GM19023 (cell line): ENCODE results near the gene ANKRD24.
A peak's percentile ranks its signal among the peaks of the same experiment; 100 is the strongest.
"Not testable (repeated sequence)": the region's sequence is repeated elsewhere in the genome, so short reads cannot be mapped to it uniquely, and the experiment has no call there.

Experiments used
- ATAC-seq: cut with Tn5 transposase; IDR thresholded peaks from one replicate; pipeline ENCODE4 v1.9.1; 2021; ENCODE audit warnings: mild to moderate bottlenecking, moderate library complexity; ENCODE audit not compliant: unreplicated experiment

Gene ANKRD24

DNA sequence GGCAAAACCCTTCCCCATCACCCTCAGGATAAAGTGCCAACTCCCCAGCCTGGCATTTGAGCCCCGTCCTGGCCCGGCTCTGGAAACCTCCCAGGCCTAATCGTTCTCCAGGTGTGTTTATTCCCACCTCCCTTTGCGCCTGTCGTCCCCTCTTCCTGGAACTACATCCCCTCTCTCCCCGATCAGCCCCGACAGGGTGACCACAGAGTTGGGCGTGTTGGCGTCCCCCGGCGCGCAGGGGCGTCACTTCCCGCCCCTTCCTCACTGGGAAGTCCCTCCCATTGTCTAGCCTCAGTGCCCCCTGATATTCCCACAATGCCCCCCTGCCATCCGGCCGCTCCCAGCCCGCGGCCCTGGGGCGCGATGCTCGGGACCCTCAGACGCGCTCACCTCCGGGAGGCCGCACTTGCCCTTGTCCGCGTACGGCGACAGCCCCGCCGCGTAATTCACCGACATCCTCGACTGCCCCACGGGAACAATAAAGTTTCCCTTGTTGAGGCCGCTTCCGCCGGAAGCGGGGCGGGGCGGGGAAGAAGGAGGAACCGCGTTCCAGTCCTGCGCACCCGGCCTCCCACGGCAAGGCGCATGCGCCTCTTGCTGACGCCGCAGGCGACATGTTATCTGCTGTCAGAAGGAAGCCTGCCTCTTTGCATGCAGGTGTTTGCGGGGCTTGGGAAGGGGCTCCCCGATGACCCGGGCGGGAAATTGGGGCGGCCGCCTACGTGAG is at the start of gene ANKRD24, which contains the start of gene SIRT6:
Gene ANKRD24, plus strand, starts transcription at position 606 of the 727 bp plus-strand sequence. CDS start 3,737 bp downstream, outside the sequence.
Gene SIRT6, minus strand, starts transcription at position 480 of the 727 bp plus-strand sequence. Its CDS starts 24 bp downstream, at position 456.
- ATAC-seq: peak; percentile 63

DNA sequence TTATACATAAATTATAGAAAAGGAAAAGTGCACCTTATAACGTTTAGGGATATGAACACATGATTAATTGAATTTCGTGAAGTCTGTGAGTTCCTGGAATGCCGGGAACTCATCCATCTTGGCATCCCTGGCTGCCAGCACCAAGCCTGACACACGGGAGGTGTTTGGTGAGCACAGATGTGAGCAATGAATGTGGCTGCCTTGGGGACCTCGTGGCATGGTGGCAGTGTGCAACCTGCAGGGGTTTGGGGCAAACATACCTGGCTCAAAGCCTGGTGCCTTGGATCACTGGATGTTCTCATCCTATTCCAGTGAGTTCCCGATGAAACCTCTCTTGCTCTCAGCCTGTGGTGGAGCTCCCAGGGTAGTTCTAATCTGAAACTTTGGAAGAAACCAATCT is 48.1 kb upstream of the ANKRD24 start:
- ATAC-seq: no peak

DNA sequence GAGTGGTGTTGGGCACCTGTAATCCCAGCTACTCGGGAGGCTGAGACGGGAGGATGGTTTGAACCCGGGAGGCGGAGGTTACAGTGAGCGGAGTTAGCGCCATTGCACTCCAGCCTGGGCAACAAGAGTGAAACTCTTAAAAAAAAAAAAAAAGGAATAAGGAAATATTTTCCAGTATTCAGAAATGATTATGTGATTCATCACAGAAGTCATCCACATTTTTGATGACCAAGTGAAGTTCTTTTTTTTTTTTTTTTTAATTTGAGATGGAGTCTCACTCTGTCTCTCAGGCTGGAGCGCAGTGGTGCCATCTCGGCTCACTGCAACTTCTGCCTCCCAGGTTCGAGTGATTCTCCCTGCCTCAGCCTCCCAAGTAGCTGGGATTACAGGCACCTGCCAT is 47.1 kb upstream of the ANKRD24 start:
- ATAC-seq: not testable (repeated sequence)

DNA sequence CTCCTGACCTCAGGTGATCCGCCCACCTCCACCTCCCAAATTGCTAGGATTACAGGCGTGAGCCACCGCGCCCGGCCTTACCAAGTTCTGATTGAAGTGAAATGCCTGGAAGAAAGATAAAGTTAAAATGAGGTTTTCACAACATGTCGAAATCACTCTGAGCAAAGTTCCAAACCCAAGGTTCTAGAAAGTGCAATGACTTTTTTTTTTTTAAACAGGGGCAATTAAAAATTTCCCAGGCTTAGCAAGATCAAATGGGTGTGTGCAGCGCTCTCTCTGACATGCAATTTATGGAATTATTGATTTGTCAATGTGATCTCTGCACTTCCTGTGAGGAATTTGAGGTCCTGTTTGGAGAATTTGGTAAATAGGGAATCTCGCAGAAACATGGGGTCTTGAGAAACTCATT is 45.8 kb upstream of the ANKRD24 start:
- no peak for ATAC-seq

DNA sequence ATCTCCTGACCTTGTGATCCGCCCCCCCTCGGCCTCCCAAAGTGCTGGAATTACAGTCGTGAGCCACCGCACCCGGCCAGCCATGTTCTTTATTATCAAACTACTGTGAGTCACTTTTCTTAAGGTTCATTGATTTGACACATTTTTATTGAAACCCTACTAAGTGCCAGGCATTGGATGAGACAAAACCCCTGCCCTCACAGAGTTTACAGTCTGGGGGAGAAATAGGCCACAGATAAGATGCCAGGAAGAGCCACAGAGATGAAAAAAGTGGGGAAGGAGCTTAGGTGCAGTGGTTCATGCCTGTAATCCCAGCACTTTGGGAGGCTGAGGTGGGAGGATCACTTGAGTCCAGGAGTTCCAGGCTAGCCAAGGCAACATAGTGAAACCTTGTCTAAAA is 44.0 kb upstream of the ANKRD24 start:
- ATAC-seq: no peak

DNA sequence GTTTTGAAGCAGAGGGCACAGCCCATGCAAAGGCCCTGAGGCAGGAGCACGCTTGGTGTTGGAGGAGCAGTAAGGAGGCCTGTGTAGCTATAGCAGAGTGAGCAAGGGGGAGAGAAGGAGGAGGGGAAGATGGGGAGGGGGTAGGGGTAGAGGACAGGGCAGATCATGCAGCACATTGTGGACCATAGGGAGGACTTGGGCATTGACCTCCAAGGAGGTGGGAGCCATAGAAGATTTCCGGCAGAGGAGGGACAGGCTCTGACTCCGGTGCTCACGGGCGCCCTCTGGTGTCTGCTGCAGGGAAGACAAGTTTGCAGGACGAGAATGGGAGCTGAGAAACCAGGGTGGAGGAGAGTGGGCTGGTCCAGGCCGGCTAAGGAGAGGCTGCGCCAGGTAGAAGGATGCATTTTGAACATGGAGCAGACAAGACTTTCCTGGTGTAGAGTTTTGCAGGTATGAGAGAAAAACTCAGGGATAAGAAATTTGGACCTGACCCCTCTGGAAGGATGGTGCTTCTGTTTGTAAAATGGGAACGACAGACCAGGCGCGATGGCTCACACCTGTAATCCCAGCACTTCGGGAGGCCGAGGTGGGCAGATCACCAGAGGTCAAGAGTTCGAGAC is 42.8 kb upstream of the ANKRD24 start:
- no peak for ATAC-seq

DNA sequence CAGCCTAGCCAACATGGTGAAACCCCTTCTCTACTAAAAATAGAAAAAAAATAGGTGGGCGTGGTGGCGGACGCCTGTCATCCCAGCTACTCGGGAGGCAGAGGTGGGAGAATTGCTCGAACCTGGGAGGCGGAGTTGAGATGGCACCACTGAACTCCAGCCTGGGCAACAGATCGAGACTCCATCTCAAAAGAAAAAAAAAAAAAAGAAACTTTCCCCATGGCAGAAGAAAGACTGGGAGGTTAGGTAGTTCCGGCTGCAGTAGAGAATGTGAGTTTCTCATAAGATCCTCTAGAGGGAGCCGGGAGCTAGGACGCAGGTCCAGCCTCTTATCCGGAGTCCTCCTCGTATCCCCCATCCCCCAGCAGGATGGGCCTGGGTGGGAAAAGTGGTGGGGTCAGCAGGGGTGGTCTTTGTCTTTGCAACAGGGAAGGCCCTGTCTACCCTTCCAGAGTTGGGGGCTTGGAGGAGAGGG is 42.2 kb upstream of the ANKRD24 start:
- no peak for ATAC-seq

DNA sequence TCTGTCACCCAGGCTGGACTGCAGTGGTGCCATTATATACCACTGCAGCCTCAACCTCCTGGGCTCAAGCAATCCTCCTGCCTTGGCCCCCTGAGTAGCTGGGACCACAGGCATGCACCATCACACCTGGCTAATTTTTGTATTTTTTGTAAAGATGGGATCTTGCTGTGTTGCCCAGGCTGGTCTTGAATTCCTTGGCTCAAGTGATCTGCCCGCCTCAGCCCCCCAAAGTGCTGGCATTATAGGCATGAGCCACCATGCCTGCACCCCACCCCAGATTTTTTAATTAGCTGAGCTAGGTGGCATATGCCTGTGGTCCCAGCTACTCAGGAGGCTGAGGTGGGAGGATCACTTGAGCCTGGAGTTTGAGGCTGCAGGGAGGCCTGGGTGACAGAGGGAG is 39.6 kb upstream of the ANKRD24 start:
- ATAC-seq: not testable (repeated sequence)

DNA sequence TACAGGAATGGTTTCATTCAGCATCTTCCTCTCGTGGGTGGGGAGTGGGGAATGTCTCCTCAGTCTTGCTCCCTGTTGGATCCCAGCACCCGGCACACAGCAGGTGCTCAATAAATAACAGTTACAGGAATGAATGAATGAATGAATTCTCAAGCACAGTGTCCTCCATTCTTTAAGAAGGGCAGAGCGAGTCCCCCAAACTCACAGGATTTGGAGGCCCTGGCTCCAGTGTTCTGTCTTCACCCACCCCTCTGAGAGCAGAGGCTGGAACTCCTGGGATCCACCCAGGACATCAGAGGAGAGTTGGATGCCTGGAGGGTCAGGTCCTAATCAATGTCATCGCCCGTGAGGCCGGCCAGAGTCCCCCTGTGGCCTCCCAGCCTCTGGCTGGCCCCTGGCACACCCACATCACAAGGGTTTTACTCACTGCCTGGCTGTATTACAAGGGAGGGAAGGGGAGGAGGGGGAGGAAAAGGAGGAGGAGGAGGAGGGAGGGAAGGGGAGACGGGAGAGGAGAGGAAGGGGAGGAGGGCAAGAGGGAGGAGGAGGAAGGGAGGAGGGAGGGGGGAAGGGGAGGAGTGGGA is 37.7 kb upstream of the ANKRD24 start:
- no peak for ATAC-seq

DNA sequence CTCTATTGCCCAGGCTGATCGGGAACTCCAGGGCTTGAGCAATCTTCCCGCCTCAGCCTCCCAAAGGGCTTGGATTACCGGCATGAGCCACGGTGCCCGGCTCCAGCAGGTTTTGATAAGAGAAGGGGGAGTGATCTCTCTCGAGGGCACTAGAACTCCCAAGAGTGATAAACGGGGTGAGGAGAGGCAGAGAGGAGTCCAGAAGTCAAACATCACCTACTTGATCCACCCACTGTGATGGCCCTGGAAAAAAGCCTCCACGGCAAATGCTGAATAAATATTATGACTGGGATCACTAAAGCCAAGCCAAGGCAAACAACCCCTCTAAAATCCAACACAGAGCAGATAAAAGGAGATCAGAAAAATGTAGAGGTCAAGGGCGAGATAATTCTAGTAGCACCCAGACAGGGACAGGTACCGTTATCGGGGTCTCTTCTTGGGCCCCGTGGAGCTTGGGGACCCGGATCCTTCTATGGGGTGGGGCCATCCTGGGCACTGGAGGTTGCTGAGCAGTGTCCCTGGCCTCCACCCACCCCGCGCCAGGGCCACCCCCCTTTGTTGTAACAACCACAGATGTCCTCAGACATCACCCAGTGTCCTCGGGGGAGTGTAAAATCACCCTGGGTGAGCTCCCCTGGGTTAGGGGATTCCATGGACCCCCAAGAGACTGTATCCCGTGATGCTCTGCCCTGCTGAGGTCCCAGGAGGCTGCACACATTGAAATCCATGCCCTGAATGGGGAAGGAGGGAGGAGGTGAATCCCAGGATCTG is 32.8 kb upstream of the ANKRD24 start:
- no peak for ATAC-seq

DNA sequence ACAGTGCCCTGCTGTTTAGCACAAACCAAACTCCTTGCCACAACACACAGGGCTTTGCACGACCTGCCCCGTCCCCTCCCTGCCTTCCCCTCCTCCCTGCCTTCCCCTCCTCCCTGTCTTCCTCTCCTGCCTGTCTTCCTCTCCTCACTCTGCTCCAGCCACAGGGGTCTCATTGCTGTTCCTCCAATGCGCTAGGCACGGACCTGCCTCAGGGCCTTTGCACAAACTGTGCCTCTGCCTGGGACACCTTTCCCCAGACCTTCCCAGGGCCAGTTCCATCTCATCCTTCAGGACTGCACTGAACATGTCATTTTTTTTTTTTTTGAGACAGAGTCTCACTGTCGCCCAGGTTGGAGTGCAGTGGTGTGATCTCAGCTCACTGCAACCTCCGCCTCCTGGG is 30.9 kb upstream of the ANKRD24 start:
- ATAC-seq: no peak

DNA sequence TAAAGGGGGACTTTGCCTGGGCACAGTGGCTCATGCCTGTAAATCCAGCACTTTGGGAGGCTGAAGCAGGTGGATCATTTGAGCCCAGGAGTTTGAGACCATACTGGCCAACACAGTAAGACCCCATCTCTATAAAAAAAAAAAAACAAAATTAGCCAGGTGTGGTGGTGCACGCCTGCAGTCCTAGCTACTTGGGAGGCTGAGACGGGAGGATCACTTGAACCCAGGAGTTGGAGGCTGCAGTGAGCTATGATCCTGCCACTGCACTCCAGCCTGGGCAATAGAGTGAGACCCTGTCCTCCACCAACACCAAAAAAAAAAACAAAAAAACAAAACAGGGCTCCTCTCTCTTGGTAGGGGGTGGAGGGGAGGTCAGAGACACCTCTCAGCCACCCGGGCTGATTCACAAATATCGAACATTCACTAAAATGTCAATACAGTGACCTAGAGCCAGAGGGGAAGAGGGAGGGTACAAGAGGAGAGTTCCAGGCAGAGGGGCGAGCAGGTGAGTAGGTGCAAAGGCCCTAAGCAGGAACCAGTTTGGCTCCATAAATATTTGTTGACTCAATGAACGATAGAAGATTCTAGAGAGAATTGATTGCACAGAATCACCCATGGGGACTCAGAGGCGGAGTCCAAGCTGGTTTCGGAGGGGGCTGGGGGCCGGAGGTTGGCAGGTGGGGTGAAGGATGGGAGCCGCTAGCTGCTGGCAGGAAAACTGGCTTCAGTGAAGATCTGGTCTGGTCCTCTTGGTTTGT is 30.1 kb upstream of the ANKRD24 start:
- ATAC-seq: no peak

DNA sequence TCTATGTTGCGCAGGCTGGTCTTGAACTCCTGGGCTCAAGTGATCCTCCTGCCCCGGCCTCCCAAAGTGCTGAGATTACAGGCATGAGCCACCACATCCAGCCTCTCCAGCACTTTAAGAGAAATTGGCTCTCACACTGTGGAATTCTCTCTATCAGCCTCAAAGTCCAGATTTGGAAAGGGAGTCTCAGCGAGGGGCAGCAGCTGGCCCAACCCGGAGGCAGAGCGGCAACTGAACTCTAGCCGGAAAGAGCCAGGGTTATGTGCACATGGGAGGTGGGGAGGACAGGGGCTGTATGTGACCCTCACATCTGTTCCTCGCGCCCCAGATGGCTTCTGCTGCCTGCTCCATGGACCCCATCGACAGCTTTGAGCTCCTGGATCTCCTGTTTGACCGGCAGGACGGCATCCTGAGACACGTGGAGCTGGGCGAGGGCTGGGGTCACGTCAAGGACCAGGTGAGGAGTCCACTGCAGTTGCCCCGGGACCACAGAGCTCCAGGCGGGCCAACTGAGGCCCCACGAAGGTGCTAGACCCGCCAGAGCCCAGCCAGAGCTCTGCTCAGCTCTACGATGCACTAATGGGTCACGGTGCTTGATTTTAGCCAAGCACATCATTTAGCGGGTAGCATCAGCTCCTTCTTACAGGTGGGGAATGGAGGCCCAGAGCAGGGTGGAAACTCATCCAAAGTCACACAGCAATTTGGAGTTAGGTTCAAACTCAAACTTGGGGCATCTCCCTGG is 27.7 kb upstream of the ANKRD24 start:
- no peak for ATAC-seq

DNA sequence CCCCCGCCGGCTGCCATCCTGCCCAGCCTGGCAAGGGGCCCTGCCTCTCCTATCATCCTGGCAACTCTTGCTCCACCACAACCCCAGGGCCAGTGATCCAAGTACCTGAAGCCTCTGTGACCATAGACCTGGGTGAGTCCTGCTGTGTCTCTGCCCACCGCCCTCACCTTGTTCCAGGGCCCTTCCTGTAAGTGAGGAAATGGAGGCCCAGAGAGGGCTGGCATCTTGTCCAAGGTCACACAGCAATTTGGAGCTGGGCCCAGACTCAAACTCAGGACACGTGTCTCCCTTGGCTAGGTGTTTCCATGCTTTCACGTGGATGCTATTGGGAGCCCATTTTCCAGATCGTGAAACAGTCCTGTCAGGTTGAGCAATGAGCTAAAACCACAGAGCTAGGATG is 25.3 kb upstream of the ANKRD24 start:
- no peak for ATAC-seq

DNA sequence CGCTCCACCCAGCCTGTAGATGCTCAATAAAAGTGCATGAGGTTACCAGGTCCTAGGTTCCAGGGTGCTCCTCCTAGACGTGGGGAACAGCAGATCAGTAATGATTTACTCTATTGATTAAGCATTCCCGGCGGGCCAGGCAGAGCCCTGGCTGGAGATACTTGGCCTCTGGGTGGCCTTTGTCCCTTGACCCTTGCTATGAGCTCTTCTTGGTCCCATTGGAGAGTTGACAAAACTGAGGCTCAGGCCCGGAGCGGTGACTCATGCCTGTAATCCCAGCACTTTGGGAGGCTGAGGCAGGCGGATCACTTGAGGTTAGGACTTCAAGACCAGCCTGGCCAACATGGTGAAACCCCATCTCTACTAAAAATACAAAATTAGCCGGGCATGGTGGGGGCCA is 24.5 kb upstream of the ANKRD24 start:
- ATAC-seq: not testable (repeated sequence)

DNA sequence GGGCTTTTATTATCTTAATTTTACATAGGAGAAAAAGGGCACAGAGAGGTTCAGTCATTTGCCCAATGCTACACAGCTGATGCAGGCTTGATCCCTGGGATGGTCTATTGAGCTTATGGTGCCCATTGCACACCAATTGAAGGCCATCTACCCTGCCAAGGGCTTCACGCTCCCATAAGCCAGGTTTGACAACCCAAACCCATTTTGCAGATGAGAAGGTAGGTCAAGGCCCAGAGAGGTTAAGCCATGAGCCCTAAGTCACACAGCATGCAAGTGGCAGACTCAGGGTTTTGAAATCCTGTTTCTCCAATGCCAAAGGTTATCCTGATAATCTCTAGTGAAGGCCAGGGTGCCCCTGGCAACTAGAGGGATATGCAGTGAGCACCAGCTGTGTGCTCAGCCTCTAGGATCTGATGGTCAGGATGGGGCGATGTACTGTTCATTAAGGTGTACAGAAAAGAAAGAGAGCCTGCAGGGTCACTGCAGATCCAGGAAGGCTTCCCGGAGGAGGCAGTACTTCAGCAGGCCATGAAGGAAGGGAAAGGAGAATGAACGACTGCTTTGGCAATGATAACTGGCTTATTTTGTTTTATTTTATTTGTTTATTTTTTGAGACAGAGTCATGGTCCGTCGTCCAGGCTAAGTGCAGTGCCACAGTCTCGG is 20.9 kb upstream of the ANKRD24 start:
- ATAC-seq: no peak

DNA sequence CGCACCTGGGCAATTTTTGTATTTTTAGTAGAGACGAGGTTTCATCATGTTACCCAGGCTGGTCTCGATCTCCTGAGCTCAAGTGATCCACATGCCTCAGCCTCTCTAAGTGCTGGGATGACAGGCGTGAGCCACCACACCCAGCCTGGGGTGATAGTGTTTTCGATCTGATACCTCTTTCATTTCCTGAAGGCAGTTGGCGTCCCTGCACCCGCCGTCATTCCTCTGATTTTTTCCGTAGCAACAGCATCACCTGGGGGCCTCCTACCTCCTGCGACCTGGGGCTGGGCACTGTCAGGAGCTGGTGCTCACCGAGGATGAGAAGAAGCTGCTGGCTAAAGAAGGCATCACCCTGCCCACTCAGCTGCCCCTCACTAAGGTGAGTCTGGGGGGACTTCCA is 18.2 kb upstream of the ANKRD24 start:
- ATAC-seq: no peak

DNA sequence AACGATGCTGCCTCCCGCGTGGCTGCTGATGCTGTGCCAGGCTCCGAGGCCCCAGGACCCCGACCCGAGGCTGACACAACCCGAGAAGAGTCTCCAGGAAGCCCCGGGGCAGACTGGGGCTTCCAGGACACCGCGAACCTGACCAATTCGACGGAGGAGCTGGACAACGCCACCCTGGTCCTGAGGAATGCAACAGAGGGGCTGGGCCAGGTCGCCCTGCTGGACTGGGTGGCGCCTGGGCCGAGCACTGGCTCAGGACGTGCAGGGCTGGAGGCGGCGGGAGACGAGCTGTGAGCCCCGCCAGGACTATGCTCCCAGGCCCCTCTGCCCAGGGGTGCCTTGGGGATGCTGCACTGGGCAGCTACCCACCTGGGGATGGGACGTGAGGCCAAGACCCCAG is 10.8 kb upstream of the ANKRD24 start:
- no peak for ATAC-seq

DNA sequence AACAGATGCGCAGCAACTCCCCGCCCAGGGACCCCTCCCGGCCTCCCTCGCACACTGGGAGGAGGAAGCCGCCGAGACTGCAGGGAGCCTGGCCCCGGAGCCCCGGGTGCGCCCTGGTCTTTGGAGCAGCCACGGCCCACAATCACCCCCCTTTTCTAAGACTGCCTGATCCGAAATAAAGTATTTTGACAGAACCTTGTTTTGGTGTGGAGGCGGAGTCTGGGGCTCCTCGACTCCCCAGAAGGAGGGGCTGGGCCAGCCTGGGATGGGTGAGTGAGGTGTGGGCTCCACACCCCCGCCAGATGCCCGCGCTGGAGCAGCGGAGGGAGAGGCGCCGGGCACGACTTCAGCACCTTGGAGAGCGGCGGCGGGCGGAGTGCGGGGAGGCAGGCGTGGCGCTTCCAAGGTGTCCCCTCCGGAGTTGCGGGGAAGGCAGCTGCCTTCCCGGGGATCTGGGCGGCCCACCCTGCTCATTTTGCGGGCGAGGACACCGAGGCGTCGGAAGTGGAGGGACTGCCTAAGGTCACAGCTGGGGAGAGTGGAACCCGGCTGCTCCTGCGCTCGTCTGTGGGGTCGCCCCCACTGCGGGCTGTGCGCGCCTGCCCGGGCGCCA is 9.5 kb upstream of the ANKRD24 start:
- no peak for ATAC-seq
